A549 treated with ZK216348 at 1 μM for 4 hours (cell line): ENCODE results near the gene CNTN1. TPM values are rescaled to one million over a fixed set of nuclear protein-coding genes. Genes with fewer than 3 reads are reported as not detected.

ENCODE experiments used
- total RNA-seq: library from RNA; stranded (reverse); fragments of 200-300 nt; extraction: Qiagen RNA extraction; gene quantifications from 5 replicates; pipeline ENCODE4 v1.2.3, GENCODE V29; 2022; ENCODE audit warnings: low read depth

Gene CNTN1
- total RNA-seq: 41.5 to 65.9 TPM (median 56.0 TPM) in 5 replicates

GRCh38 chr12:40691913-40692764 is at the start of gene CNTN1:
Gene CNTN1, plus strand, starts transcription at chr12:40692439.

